Measurements from ENCODE around the gene SLAMF9. TPM values are rescaled to one million over a fixed set of nuclear protein-coding genes. Genes with fewer than 3 reads are reported as not detected.

The SLAMF9 gene
- total RNA-seq, 1 donor from 2014 or later, result not detected

DNA sequence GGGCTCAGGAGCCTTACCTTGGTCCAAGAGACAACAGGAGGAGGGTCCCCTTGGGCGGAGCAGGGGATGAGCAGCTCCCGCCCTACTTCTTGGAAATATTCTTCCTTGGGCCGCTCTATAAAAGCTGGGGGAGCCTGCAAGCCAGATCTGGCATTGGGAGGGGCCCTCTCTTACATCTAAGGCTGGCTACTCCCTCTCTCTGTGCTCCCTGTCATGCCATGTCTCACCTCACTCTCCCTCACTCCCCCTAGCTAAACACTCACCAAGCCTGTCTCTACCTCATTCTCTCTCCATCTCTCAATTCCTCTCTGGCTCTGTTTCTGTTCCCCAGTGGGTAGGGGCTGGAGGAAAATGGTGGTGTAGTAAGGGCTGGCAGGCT, 22.3 kb downstream of the SLAMF9 start:
- intact Hi-C loops (cut with DNase I), result no loop called here
- no peak overlapping the region for H3K27ac ChIP-seq

DNA sequence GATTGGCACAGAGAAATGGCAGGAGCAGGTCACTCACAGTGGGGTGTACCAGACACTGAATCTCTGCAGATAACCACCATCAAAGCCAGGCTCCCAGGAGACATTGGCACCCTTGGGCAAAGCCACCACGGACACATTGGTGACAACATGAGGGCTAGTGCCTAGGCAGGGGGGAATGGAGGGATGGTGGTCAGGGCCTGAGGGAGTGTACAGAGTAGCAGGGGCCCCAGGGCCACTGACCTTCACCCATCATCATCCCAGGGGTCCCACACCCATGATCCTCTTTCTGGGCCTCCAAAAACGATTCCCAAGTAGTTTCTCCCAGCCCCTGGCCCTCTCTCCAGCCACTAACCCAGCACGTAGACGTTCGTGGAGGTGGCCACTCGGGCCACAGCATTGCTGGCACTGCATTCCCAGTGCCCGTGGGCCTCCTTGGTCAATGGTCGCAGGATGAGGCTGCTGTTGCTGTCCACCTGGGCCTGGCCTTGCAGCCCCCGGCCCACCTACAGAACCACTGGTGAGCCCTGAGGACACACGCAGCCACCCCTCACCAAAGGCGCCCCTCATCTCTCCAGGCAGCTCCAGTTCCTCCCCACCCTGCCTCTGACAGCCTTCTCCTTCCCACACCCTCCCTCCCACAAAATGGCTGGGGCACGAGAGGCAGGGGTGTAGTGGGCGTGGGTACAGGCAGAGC, 22.8 kb downstream of the SLAMF9 start:
- no peak for TF ChIP-seq CTCF (IDR thresholded peaks at IDR 0.05)
- Histone ChIP-seq H3K9me3 (no peaks in the 10 kb centered on the region), H3K36me3 (no peaks in the 10 kb centered on the region), H3K4me1 (peaks cover 0 to 2% of the 10 kb centered on the region in 2 donors), H3K4me3 (no peak overlapping the region), H3K27ac (no peak overlapping the region), H3K27me3 (no peaks in the 10 kb centered on the region)
- no peak for DNase-seq (ENCODE audit: low spot score in 2 of 2)
- intact Hi-C loops (cut with DNase I), result no loop called here

More for the DNA sequence above, 22.3 kb downstream of the SLAMF9 start:
- no peaks in the 10 kb centered on the region for H3K9me3 ChIP-seq
- H3K4me3 ChIP-seq, result no peak overlapping the region
- H3K27me3 ChIP-seq, result no peaks in the 10 kb centered on the region
- DNase-seq (ENCODE audit: low spot score in 2 of 2), result no peak
- H3K4me1 ChIP-seq, result peaks cover 0 to 2% of the 10 kb centered on the region in 2 donors
- no peak for TF ChIP-seq CTCF (IDR thresholded peaks at IDR 0.05)
- H3K36me3 ChIP-seq, result no peaks in the 10 kb centered on the region

DNA sequence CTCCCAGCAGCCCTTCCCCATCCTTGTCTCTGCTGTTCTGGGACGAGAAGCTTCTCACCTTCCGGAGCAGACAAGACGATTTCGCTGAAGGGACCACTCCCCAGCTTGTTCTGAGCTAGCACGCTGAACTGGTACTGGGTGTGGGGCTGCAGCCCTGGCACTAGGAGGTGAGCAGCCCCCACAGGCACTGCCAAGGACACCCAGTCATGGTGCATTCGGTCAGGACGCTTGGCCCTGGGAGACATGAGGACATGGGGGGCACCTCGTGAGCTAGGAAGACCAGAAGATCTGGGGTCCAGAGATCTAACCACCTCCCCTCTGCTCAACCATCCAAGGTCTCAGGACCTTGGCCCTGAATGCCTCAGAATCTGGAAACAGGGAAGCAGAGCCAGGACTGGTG, 23.4 kb downstream of the SLAMF9 start:
- Histone ChIP-seq H3K9me3 (no peaks in the 10 kb centered on the region), H3K27me3 (no peaks in the 10 kb centered on the region), H3K36me3 (no peaks in the 10 kb centered on the region), H3K4me3 (no peak overlapping the region), H3K4me1 (peaks cover 0 to 5% of the 10 kb centered on the region in 2 donors), H3K27ac (no peak overlapping the region)
- TF ChIP-seq CTCF (IDR thresholded peaks at IDR 0.05), result no peak
- DNase-seq (ENCODE audit: low spot score in 2 of 2), result no peak
- intact Hi-C loops (cut with DNase I), result no loop called here

GRCh38 chr1:159930216-159930615, 23.8 kb downstream of the SLAMF9 start:
- H3K4me3 ChIP-seq, result no peak overlapping the region
- intact Hi-C loops (cut with DNase I), result no loop called here
- no peaks in the 10 kb centered on the region for H3K27me3 ChIP-seq
- TF ChIP-seq CTCF (IDR thresholded peaks at IDR 0.05), result no peak
- H3K36me3 ChIP-seq, result no peaks in the 10 kb centered on the region
- H3K27ac ChIP-seq, result no peak overlapping the region
- H3K4me1 ChIP-seq, result peaks cover 0 to 5% of the 10 kb centered on the region in 2 donors
- no peak for DNase-seq (ENCODE audit: low spot score in 2 of 2)
- H3K9me3 ChIP-seq, result no peaks in the 10 kb centered on the region

- intact Hi-C loops (cut with DNase I), result loop anchor here (10.0 kb wide), 3 partner anchors 1465 to 1915 kb away; no protein-coding TSS in a partner anchor
- peaks cover 0 to 5% of the 10 kb centered on the region in 2 donors for H3K4me1 ChIP-seq
- TF ChIP-seq CTCF (IDR thresholded peaks at IDR 0.05), result no peak
- no peak for DNase-seq (ENCODE audit: low spot score in 2 of 2)
- H3K4me3 ChIP-seq, result no peak overlapping the region
- no peak overlapping the region for H3K27ac ChIP-seq
- no peaks in the 10 kb centered on the region for H3K36me3 ChIP-seq
- H3K27me3 ChIP-seq, result no peaks in the 10 kb centered on the region
- H3K9me3 ChIP-seq, result no peaks in the 10 kb centered on the region
Measured at GRCh38 chr1:159929155-159930051, 24.6 kb downstream of the SLAMF9 start.

Data from ascending aorta (tissue), 2 donors.